K562 (cell line): ENCODE measurements around the gene IL3RA. TPM values are rescaled to one million over a fixed set of nuclear protein-coding genes. Genes with fewer than 3 reads are reported as not detected.
"Not testable (repeated sequence)": the region's sequence is repeated elsewhere in the genome, so short reads cannot be mapped to it uniquely, and the experiment has no call there.

Experiments used
- ATAC-seq: fragments of 200-7000 bp; cut with Tn5 transposase; 3 replicates; pipeline ENCODE4 v1.9.1; 2020; ENCODE audit warnings: moderate library complexity
- BruUV-seq: library from RNA; stranded (reverse); fragments of 400-500 nt; replicated peaks from 2 replicates; lab custom pipeline; 2021; lab: Mats Ljungman, UMichigan
- CTCF ChIA-PET: fragments of 300-600 bp; formaldehyde crosslinking; extraction: SDS; loops from one replicate; lab custom pipeline; 2021; ENCODE audit warnings: low intra/inter-chr PET ratio; lab: Yijun Ruan, JAX
- POLR2A ChIA-PET: fragments of 300-600, 350-650 bp; sonication (Branson Sonifier 250); formaldehyde crosslinking; extraction: SDS; loops from one replicate; lab custom pipeline; 2021; ENCODE audit warnings: antibody characterized with exemption, inconsistent platforms; lab: Yijun Ruan, JAX
- DNase-seq, 4 experiments: peaks; one replicate each; pipeline versions ENCODE4 v3.0.0 to v3.0.0-alpha.2; 2011 to 2018; ENCODE audit warnings: low spot score in 3 of 4, mixed read lengths in 3 of 4; ENCODE audit errors: extremely low read depth in 1 of 4
- FAIRE-seq: peaks from 2 replicates; lab custom pipeline; 2011; peaks lifted over from hg19 to GRCh38; lab: Jason Lieb, UNC
- H2AFZ ChIP-seq: 2 replicates; pipeline ENCODE4 v1.6.0; 2011; ENCODE audit warnings: low read depth, low read length, control low read depth, inconsistent platforms
- H3K27ac ChIP-seq: fragments of 200-600 bp; 3 replicates; pipeline ENCODE4 v1.8.0; 2011; ENCODE audit warnings: low read depth, mild to moderate bottlenecking, control low read depth, inconsistent platforms, low read length, moderate library complexity, mixed read lengths; ENCODE audit errors: extremely low read depth
- H3K27me3 ChIP-seq, 2 experiments: fragments of 300-600 bp in 1 of 2; 2 replicates in 1 of 2; 3 replicates in 1 of 2; pipeline versions ENCODE4 v1.6.0 to v1.8.0; 2011; ENCODE audit warnings: inconsistent platforms in 2 of 2, low read length in 2 of 2, mild to moderate bottlenecking in 1 of 2, mixed read lengths in 1 of 2, moderate library complexity in 1 of 2; ENCODE audit not compliant: control insufficient read depth in 2 of 2, insufficient read depth in 2 of 2
- H3K36me3 ChIP-seq: fragments of 300-600 bp; 3 replicates; pipeline ENCODE4 v1.8.0; 2011; ENCODE audit warnings: mild to moderate bottlenecking, low read length, inconsistent platforms; ENCODE audit not compliant: control insufficient read depth, insufficient read depth
- H3K4me1 ChIP-seq, 2 experiments: fragments of 200-600 bp in 1 of 2; replicated peaks in 1 of 2; 2 replicates in 1 of 2; 3 replicates in 1 of 2; pipeline versions ENCODE4 v1.5.1 to v1.8.0; 2011; ENCODE audit warnings: inconsistent platforms in 2 of 2, low read length in 2 of 2, mild to moderate bottlenecking in 1 of 2, mixed read lengths in 1 of 2, moderate library complexity in 1 of 2; ENCODE audit not compliant: control insufficient read depth in 2 of 2, insufficient read depth in 2 of 2
- H3K4me2 ChIP-seq: 2 replicates; pipeline ENCODE4 v1.6.1; 2011; ENCODE audit warnings: low read length, control low read depth, inconsistent platforms, mixed read lengths; ENCODE audit not compliant: insufficient read depth
- H3K4me3 ChIP-seq: fragments of 200-600 bp; sonication (generic), shearing (Covaris generic); 2 replicates; pipeline ENCODE4 v1.5.1; 2016; ENCODE audit warnings: control low read depth, inconsistent platforms
- H3K79me2 ChIP-seq: fragments of 200-600 bp; 3 replicates; pipeline ENCODE4 v1.8.0; 2011; ENCODE audit warnings: low read length, inconsistent platforms; ENCODE audit not compliant: control insufficient read depth, insufficient read depth
- H3K9ac ChIP-seq, 2 experiments: 2 replicates each; pipeline versions ENCODE4 v1.6.0 to v1.6.1; 2011; ENCODE audit warnings: low read depth in 2 of 2, low read length in 2 of 2, control low read depth in 1 of 2, inconsistent platforms in 1 of 2, mild to moderate bottlenecking in 1 of 2, mixed read lengths in 1 of 2; ENCODE audit not compliant: insufficient read depth in 1 of 2
- H3K9me1 ChIP-seq: one replicate; pipeline ENCODE4 v1.6.0; 2011; ENCODE audit warnings: inconsistent platforms, mild to moderate bottlenecking, low read length, moderate library complexity; ENCODE audit not compliant: control insufficient read depth, insufficient read depth
- H3K9me3 ChIP-seq: replicated peaks from 2 replicates; pipeline ENCODE4 v1.5.1; 2011; ENCODE audit warnings: low read depth, low read length, inconsistent platforms; ENCODE audit not compliant: control insufficient read depth, insufficient read depth
- H4K20me1 ChIP-seq: replicated peaks from 2 replicates; pipeline ENCODE4 v1.6.1; 2011; ENCODE audit warnings: low read length, inconsistent platforms, mixed read lengths; ENCODE audit not compliant: control insufficient read depth, insufficient read depth
- E2F5 ChIP-seq: sonication (generic); formaldehyde crosslinking; IDR thresholded peaks from 2 replicates; pipeline ENCODE4 v1.8.0; 2022; ENCODE audit warnings: mild to moderate bottlenecking, missing genetic modification reagents
- ETV5 ChIP-seq: sonication (generic); formaldehyde crosslinking; IDR thresholded peaks from 2 replicates; pipeline ENCODE4 v1.4.0; 2020; ENCODE audit warnings: low read depth, mild to moderate bottlenecking, missing genetic modification reagents
- JUNB ChIP-seq: fragments of 450-650 bp; formaldehyde crosslinking; conservative IDR thresholded peaks from 2 replicates; pipeline ENCODE4 v1.4.0; 2020; ENCODE audit warnings: mild to moderate bottlenecking
- MAFK ChIP-seq: IDR thresholded peaks from 2 replicates; pipeline ENCODE4 v1.6.1; 2011; ENCODE audit warnings: low read length, improper control_type of control experiment
- RBM14 ChIP-seq: fragments of 200-400 bp; formaldehyde crosslinking; IDR thresholded peaks from 2 replicates; pipeline ENCODE4 v1.6.1; 2018; ENCODE audit warnings: low read depth, mild to moderate bottlenecking, low read length, moderate library complexity, borderline replicate concordance; ENCODE audit not compliant: insufficient read depth
- VEZF1 ChIP-seq: fragments of 200-800 bp; sonication (Bioruptor generic); IDR thresholded peaks from 2 replicates; pipeline ENCODE4 v1.6.1; 2017; ENCODE audit warnings: missing genetic modification characterization, missing compliant biosample characterization
- ZBTB7A ChIP-seq: IDR thresholded peaks from 2 replicates; pipeline ENCODE4 v1.6.1; 2011; ENCODE audit warnings: low read depth, mild to moderate bottlenecking, low read length, moderate library complexity, borderline replicate concordance; ENCODE audit not compliant: control insufficient read depth
- ZHX1 ChIP-seq: fragments of 150-350 bp; conservative IDR thresholded peaks from 2 replicates; pipeline ENCODE4 v1.6.1; 2014; ENCODE audit warnings: low read length
- WGBS: fragments of 100-300 bp; shearing (Covaris generic); methylation state at CpG from one replicate; pipeline ENCODE4 v1.1.6; 2016; ENCODE audit warnings: low coverage, mixed read lengths; ENCODE audit not compliant: insufficient coverage; ENCODE audit errors: missing lambda C conversion rate; 5-methylcytosine and 5-hydroxymethylcytosine counted together
- in situ Hi-C: fragments of 300-500 bp; cut with MboI; formaldehyde crosslinking; loops from 4 replicates; pipeline ENCODE4 v1.15.0; 2018; ENCODE audit warnings: inconsistent platforms, mixed read lengths
- intact Hi-C: fragments of 100-400 bp; cut with micrococcal nuclease; formaldehyde crosslinking; loops from 2 replicates; pipeline ENCODE4 v1.14.2; 2022
- polyA plus RNA-seq, 8 experiments: library from polyadenylated mRNA; depleted of rRNA in 4 of 8; stranded (reverse) in 5 of 8; unstranded in 3 of 8; fragments of >200 nt; fragmentation: Nextera tagmentation in 2 of 8; fragmentation: Illumina TruSeq in 1 of 8; extraction: Ambion mirVana in 2 of 8; extraction: Trizol in 1 of 8; gene quantifications; 2 replicates each; pipeline versions ENCODE4 v1.2.1 to v1.2.3, GENCODE V29; 2011 to 2014; ENCODE audit warnings: inconsistent platforms in 1 of 8, missing spikeins in 1 of 8
- total RNA-seq, 7 experiments: library from RNA; depleted of rRNA in 6 of 7; stranded (reverse); fragments of >200 nt in 6 of 7; fragmentation: Illumina TruSeq in 2 of 7; extraction: Trizol in 2 of 7; gene quantifications; 2 replicates each; pipeline versions ENCODE4 v1.2.1 to v1.2.3, GENCODE V29; 2011 to 2021; ENCODE audit warnings: low replicate concordance in 1 of 7

IL3RA gene
- total and polyA plus RNA-seq, 9 of the 15 experiments (the other 6 are each of a cell fraction or from before 2014, with no cell fraction given), result not detected

GRCh38 chrX:1341545-1342184, 5.1 kb downstream of the IL3RA start:
- Histone ChIP-seq H3K79me2 (no peaks in the 10 kb centered on the region), H4K20me1 (no peaks in the 10 kb centered on the region), H3K9me1 (no peaks in the 10 kb centered on the region), H3K9ac (no peak overlapping the region), H3K27me3 (peaks cover 0 to 24% of the 10 kb centered on the region in 2 experiments; a peak in 2 of 5 replicates), H3K36me3 (no peaks in the 10 kb centered on the region), H3K4me1 (no peaks in the 10 kb centered on the region), H3K27ac (no peak overlapping the region), H3K9me3 (no peaks in the 10 kb centered on the region), H3K4me3 (no peak overlapping the region), H2AFZ (no peak overlapping the region), H3K4me2 (no peak overlapping the region)
- TF ChIP-seq VEZF1 (CRISPR knock-in tag) (no peak), ZBTB7A (no peak), ETV5 (CRISPR knock-in tag) (no peak), RBM14 (no peak), E2F5 (CRISPR knock-in tag) (no peak), ZHX1 (no peak), MAFK (no peak), JUNB (CRISPR knock-in tag) (no peak)
- intact Hi-C loops (no loop called here), in situ Hi-C loops (no loop called here)
- FAIRE-seq, result no peak
- DNase-seq, result no peak
- 6% methylated on average over 22 of the region's 22 CpGs for WGBS
- ChIA-PET CTCF (no interaction called here), POLR2A (no interaction called here)
- ATAC-seq, result no peak
- no TSS peak for BruUV-seq

DNA sequence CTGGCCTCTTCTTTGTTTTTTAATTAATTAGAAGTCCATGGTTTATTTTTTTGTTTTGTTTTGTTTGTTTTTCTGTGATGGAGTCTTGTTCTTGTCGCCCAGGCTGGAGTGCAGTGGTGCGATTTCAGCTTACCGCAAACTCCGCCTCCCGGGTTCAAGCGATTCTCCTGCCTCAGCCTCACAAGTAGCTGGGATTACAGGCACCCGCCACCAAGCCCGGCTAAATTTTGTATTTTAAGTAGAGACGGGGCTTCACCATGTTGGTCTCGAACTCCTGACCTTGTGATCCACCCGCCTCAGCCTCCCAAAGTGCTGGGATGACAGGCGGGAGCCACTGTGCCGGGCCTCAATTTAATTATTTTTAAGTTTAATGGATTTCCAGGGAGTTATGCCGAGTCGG, 13.0 kb downstream of the IL3RA start:
- H3K4me3 ChIP-seq, in situ Hi-C loops, CTCF ChIA-PET, H3K9me1 ChIP-seq, ATAC-seq, H3K27ac ChIP-seq, FAIRE-seq, H3K4me2 ChIP-seq, intact Hi-C loops, DNase-seq, H2AFZ ChIP-seq, POLR2A ChIA-PET, H3K9ac ChIP-seq, H3K36me3 ChIP-seq, BruUV-seq, H3K79me2 ChIP-seq, H3K9me3 ChIP-seq, H4K20me1 ChIP-seq, H3K4me1 ChIP-seq: not testable (repeated sequence)
- 6% methylated on average over 10 of the region's 15 CpGs for WGBS
- H3K27me3 ChIP-seq, result peaks cover 3 to 16% of the 10 kb centered on the region in 2 experiments; a peak in 2 of 5 replicates
